ENCODE results near the gene SIM2.

Gene SIM2

GRCh38 chr21:36686955-36687354, 12.0 kb upstream of the SIM2 start:
- DNase-seq, result no peak

DNA sequence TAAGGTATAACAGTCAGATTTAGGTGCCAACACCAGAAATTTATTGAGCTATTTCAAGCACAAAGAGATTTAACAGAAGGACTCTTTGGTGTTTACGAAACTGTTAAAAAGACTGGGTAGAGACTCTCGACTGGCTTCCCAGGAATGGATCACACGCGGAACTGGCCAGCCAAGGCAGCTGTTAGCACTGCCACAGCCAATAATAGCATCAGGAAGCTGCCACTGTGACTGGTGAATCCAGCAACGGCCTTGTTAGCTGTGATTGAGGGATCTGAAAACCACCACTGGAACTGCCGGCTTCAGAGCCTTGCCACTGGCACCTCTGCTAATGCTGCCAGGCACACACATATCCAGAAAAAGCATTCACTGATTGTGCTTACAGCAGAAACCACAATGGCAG, 10.6 kb upstream of the SIM2 start:
- DNase-seq, result no peak

DNA sequence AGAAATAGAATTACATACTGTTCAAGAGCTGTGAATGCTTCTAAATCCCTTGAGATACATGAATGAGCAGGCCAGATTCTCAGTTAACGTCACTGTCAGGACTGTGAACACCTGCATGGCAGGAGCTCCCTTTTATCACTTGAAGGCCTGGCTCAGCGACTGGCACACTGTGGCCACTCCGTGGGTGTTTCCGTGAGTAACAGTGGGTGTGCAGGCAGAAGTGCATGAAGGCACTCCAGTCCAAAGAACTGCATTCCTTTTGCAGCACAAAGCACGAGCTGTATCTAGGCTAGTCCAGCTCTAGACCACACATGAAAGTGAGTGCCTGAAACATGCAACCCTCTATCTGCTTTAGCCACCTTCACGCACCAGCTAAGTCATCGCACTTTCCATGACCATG, 9.6 kb upstream of the SIM2 start:
- no peak for DNase-seq

DNA sequence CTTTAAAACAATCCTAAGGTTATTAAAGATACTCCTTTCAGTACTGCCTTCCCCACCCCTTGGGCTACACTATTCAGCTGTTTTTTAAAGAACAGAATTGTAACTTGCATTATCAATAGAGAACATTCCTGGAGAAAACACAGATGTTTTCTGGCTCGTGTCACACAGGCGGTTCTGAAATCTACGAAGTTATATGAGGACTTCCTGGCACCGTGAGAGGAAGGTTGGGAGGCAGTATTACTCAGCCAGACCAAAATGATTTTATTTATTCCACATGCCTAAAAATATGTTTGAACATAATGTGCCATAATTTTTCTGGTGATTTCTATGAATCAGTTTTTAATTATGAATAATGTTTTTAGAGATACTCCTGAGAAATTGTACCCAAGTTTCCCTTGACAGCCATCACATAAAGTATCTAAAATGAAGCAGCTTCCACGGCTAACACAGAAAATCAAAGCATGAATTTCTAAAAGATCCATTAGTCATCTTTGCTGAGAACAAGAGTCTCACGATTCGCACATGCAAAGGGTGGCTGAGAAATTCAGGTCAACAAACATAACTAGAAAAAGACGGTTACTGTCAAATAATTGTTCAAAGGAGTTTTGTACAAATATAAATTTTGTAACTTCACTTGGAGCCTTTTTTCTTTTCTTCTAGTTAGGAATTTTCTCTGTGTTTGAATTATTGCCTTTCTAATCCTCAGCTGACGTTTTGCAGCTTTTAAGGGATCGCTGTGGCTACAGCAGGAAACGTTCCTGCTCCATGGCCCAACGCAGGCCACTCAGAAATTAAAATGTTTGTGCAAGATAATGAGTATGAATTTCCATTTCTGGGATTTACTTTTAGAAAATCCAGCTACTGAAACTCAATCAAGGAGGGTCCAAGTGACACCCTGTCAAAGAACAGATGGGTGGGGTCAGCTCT, 8.0 kb upstream of the SIM2 start:
- DNase-seq, result no peak

- DNase-seq, result no peak
Observed at GRCh38 chr21:36691555-36692041, 7.3 kb upstream of the SIM2 start.

DNA sequence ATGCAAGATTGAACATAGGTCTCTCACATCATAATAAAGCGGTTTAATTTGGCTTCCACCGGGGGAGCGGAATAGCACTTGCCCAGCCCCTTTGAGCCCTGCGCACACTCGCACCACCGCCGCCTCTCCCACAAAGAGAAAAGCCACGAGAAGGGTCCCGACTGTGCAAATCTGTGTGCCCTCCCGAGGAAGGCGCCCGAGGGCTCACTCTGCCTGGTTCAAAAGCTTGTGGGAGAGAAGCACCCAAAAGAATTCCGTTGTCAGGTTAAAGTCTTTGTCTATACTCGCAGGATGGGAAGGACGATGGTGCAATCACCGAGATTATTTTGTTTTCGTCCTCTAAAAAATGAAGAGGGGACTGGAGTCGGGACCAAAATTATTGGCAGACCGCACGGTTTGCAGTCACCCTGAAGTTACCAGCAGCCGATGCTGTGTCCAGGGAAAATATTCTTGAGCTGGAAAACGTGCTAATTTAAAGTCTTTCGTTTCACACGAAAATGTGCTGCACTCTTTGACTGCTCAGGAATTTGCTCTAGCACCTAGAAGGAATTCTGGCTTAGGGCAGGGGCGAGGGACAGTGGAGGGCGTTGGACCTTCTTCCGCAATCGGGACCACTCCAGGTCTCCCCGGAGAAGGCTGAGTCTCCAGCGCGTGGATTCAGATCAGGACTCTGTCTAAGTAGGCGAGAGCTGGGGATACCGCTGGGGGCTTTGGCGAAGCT, 6.6 kb upstream of the SIM2 start:
- DNase-seq, result no peak

GRCh38 chr21:36692835-36693488, 6.0 kb upstream of the SIM2 start:
- DNase-seq, result no peak

DNA sequence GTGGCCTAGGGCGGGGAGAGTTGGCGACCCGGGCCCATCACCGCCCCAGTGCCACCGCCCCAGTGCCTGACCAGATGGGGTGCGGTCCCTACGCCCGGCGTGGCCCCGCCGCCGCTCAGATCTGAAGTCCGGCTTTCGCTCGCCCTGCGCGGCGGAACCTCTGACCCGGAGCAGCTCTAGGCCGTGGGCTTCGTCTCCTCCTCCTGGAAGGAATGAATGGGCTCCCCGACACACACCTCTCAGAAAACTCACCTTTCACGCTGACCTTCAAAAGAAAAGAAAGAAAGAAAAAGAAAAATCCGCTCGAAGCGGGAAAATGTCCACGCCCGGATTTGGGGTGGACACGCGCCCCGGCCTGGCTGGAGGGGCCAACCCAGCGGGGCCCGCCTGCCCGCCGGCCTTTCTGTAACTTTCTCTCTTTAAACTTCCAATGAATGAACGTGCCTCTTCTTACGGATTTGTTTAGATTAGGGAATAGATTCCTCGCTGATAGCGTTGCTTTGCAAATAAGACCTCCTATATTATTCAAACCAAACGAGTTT, 5.4 kb upstream of the SIM2 start:
- DNase-seq, result no peak

GRCh38 chr21:36694031-36694515, 4.8 kb upstream of the SIM2 start:
- DNase-seq, result no peak

DNA sequence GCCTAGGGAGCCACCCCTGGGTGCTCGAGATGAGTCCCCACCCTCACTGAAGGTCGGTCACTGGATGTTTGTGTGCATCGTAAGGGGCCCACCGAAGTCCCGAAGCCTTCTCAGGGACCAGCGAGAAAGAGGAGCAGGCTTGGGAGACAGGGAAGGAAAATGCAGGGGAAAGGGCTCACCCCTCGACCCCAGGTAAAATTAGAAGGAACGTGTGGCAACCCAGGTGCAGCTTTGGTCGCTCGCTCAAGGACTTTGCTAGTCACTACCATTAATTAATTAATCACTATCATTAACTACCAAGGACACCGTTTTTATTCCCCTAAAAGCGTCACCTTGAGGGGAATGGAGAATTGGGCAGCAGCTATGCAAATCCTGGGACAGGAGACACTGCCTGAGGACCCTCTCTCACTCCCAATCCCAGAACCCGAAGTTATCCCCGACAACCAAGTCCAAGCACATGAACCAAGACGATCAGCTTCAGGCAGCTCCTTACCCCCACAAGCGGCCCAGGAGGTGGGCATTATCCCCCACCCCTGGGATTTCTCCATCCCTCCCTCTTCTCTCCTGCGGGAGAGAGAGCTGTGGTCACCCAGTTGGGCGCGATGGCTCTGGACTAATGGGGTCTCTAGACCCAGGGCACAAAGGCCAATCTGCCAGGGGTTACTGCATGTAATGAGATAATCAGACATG, 4.2 kb upstream of the SIM2 start:
- DNase-seq, result no peak

- no peak for DNase-seq
Observed at GRCh38 chr21:36695283-36695634, 3.7 kb upstream of the SIM2 start.

DNA sequence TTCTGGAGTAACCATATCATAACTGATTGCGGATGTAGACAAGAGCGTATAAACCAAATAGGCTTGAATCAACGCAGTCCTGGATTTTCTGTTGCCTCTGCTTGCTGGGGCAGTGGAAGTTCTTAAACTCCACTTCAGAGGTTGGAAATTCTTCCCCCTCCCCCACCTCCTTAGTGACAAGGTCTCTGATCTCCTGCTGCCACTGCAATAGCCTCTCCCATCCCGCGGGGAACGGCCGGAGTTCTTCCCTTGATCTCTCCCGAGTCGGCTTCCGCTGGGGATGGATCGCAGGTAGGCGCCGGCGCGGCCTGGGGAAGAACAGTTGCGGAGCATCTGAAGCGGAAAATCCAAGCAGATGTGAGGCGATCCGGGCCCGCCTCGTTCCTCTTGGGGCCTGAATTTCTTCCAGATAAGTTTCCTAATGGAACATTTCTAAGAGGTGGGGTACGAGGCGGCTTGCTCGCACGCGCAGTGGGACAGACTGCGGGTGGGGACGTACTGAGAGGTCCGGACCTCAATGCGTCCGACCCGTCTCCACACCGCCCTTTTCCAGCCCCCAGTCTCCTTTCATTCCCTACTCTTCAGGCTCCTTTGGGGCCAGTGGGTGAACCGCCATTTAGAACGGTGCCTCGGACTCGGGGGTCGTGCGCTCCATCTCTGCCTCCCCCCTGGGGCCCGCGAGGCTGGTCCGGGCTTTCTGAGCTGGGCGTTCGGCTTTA, 3.1 kb upstream of the SIM2 start:
- DNase-seq, result no peak

DNA sequence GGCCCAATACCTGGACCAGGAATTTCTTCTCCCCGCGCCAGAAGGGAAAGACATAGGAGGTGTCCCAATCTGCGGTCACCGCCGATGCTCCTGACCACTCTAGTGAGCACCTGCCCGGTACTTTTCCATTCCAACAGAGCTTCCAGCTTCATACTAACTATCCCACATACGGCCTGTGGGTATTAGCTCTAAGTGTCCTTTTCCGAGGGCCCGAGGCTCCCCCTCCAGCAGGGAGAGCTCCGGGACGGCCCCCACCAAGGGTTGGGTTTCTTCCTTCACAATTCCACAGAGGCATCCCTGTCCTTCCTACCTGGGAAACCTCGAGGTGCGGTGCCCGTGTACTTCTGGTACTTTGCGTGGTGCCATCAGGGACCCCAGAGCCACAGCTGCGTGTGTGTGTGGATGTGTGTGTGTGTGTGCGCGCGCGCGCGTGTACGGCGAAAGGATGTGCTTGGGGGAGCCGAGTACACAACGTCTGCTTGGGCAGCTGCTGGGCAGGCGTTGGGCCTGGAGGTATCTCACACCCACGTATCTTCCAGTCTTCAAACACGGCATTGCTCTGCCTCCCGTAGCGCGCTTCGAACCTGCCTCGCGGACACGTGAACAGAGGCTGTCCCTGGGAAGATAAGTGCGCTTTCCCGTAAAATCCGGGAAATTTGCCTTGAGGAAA, 2.4 kb upstream of the SIM2 start:
- DNase-seq, result no peak

DNA sequence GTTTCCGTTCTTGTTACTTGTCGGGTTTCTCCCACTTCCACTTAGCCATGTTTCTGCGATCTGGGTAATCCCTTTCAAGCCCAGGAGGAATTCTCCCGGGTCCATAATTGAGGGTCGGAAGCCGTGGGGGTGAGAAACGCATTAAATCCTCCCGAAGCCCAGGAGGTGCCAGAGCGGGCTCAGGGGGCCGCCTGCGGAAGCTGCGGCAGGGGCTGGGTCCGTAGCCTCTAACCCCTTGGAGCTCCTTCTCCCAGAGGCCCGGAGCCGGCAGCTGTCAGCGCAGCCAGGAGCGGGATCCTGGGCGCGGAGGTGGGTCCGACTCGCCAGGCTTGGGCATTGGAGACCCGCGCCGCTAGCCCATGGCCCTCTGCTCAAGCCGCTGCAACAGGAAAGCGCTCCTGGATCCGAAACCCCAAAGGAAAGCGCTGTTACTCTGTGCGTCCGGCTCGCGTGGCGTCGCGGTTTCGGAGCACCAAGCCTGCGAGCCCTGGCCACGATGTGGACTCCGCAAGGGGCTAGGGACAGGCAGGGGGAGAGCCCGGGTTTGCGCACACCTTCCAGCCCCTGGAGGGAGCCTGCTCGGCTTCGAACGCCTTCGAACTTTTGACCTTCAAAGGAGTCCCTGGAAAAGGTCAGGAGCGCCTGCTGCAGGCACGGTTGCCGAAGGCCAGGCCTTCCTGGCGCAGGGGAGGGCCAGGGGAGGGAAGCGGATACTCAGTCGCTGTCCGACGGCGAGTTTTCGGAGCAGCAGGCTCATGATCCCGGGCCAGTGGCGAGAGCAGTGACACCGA, 1.7 kb upstream of the SIM2 start:
- no peak for DNase-seq

DNA sequence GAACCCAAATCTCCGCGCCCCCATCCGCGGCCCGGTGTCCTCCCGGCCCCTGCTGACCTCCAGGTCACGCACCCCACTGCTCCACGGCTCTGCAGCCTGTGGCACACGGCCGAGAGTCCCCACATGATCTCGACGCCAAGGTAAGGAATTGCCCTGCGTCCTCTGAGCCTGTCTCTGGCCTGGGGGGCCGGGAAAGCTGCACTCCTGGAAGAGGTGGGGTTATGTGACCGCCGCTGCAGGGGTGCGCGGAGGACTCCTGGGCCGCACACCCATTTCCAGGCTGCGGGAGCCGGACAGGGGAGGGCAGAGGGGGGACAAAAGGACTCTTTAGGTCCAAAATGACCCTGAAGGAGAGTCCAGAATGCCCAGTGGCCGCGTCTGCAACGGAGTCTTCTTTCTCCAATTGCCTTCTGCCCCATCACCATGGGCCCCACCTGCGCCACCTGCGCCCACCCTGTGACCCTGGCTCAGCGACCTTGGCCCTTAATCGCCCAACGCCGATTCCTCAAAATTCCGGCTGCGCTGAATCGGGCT, 997 bp upstream of the SIM2 start:
- no peak for DNase-seq

DNA sequence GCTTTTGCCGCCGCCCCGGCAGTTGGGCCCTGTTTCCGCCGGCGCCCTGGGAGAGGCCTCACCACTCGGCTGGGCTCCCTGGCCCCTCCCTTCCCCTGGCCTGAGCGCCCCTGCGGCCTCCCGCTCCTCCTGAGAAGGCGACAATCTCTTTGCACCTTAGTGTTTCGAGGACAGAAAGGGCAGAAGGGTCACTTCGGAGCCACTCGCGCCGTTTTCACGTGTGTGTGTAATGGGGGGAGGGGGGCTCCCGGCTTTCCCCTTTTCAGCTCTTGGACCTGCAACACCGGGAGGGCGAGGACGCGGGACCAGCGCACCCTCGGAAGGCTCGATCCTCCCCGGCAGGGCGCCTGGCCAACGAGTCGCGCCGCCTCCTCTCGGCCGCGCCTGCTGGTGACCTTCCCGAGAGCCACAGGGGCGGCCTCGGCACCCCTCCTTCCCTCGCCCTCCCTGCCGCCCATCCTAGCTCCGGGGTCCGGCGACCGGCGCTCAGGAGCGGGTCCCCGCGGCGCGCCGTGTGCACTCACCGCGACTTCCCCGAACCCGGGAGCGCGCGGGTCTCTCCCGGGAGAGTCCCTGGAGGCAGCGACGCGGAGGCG, 432 bp upstream of the SIM2 start:
- no peak for DNase-seq

GRCh38 chr21:36699546-36700294, 805 bp downstream of the SIM2 start:
- DNase-seq, result no peak

GRCh38 chr21:36700295-36700970, 1.5 kb downstream of the SIM2 start:
- DNase-seq, result no peak
